ENCODE data around the gene STC2. TPM values are rescaled to one million over a fixed set of nuclear protein-coding genes. Genes with fewer than 3 reads are reported as not detected.

Gene STC2
- total RNA-seq, 1 experiment from 2014 or later = 99.9 TPM

DNA sequence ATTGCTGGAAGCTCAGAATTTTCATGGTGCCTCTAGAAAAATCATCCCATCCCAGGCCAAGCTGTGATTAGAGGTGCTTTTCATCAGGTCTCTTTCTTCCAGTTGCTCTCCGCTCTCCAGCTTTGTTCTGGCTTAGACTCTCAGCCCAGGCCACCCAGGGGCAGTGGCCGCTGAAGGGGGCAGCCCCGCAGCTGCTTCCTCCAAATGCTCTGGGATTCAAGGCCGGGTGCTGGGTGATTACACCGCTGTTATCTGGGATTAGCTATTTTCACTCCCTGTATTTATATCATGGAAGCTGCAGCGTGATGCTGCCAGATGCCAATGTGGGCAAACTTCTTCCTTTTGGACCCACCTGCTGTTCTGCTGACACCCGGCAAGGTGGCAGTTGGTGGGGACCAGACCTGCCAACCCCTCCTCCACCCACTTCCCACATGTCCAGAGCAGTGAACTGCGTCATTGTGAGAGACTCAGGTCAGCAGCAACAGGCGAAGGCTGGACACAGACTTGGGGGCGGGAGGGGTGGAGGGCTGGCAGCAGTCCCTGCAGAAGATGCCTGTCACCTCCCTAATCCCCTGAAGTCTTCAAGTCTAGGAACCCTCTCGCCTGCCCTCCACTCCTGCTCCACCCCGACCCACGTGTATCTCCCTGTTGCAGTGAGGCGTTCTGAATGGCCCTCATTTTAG, 59.3 kb downstream of the STC2 start:
- no peak for TF ChIP-seq EZH2phosphoT487 (IDR thresholded peaks at IDR 0.05; ENCODE audit: borderline replicate concordance, low read length)
- TF ChIP-seq CTCF (conservative IDR thresholded peaks at IDR 0.05; ENCODE audit: low read depth, low read length) = no peak
- no peak for TF ChIP-seq EZH2 (IDR thresholded peaks at IDR 0.05; ENCODE audit: low read length, unreplicated experiment)
- Histone ChIP-seq H3K4me1 (ENCODE audit: insufficient read depth, low read length) (no peaks in the 10 kb centered on the region), H3K27me3 (ENCODE audit: low read length) (peaks cover 28% of the 10 kb centered on the region), H3K79me2 (ENCODE audit: low read length) (no peaks in the 10 kb centered on the region), H3F3A (ENCODE audit: low read length, unreplicated experiment) (no peaks in the 10 kb centered on the region), H4K20me1 (ENCODE audit: low read length) (no peaks in the 10 kb centered on the region), H2AFZ (ENCODE audit: low read length) (no peak overlapping the region), H3K4me2 (ENCODE audit: low read length) (no peak overlapping the region), H3K9ac (ENCODE audit: low read length) (no peak overlapping the region), H3K9me3 (ENCODE audit: low read length) (no peaks in the 10 kb centered on the region), H3K27ac (ENCODE audit: low read length) (no peak overlapping the region), H3K9me2 (replicated peaks; ENCODE audit: low read length) (no peaks in the 10 kb centered on the region), H3K4me3 (ENCODE audit: low read length) (no peak overlapping the region), H3K36me3 (ENCODE audit: low read depth, low read length) (no peaks in the 10 kb centered on the region)
- no peak for DNase-seq
- no TSS peak for BruUV-seq (replicated peaks)
- ATAC-seq = no peak
- intact Hi-C loops (cut with micrococcal nuclease) = no loop called here
- POLR2A ChIA-PET (ENCODE audit: unreplicated experiment) = no interaction called here
- CTCF ChIA-PET = no interaction called here

DNA sequence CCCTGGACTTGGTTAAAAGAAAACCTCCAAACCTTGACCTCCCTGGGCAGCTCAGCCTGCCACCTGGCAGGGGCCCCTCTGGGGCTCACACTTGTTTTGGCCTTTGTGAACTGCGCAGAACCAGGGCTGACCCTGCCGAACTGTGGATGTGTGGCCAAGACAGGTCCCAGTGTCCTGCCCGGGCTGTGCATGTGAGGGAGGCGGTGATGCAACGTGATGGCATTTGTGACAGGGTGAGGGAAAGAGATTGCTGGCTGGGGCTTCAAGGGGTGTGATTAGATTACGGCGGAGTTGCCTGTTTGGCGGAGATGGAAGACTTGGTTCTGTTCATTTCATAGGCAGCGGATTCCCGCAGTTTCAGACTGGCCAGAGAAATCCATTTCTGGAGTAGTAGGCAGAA, 62.8 kb downstream of the STC2 start:
- ChIA-PET POLR2A (ENCODE audit: unreplicated experiment) (no interaction called here), CTCF (interaction anchor here (0.5 kb wide), 1 partner anchor 281 kb away, joined by 3 read pairs; no protein-coding TSS in a partner anchor)
- no peaks in the 10 kb centered on the region for H3K9me2 ChIP-seq (replicated peaks; ENCODE audit: low read length)
- ATAC-seq (no peak), DNase-seq (no peak)
- H3K27ac ChIP-seq (ENCODE audit: low read length) = no peak overlapping the region
- H3K36me3 ChIP-seq (ENCODE audit: low read depth, low read length) = no peaks in the 10 kb centered on the region
- no peaks in the 10 kb centered on the region for H3K79me2 ChIP-seq (ENCODE audit: low read length)
- H3F3A ChIP-seq (ENCODE audit: low read length, unreplicated experiment) = no peaks in the 10 kb centered on the region
- peaks cover 39% of the 10 kb centered on the region for H3K27me3 ChIP-seq (ENCODE audit: low read length)
- H3K9ac ChIP-seq (ENCODE audit: low read length) = no peak overlapping the region
- no peak overlapping the region for H3K4me2 ChIP-seq (ENCODE audit: low read length)
- TF ChIP-seq EZH2 (IDR thresholded peaks at IDR 0.05; ENCODE audit: low read length, unreplicated experiment) (no peak), CTCF (conservative IDR thresholded peaks at IDR 0.05; ENCODE audit: low read depth, low read length) (no peak), EZH2phosphoT487 (IDR thresholded peaks at IDR 0.05; ENCODE audit: borderline replicate concordance, low read length) (no peak)
- intact Hi-C loops (cut with micrococcal nuclease) = no loop called here
- H3K4me3 ChIP-seq (ENCODE audit: low read length) = no peak overlapping the region
- no TSS peak for BruUV-seq (replicated peaks)
- H2AFZ ChIP-seq (ENCODE audit: low read length) = no peak overlapping the region
- H3K9me3 ChIP-seq (ENCODE audit: low read length) = no peaks in the 10 kb centered on the region
- H3K4me1 ChIP-seq (ENCODE audit: insufficient read depth, low read length) = no peaks in the 10 kb centered on the region
- H4K20me1 ChIP-seq (ENCODE audit: low read length) = no peaks in the 10 kb centered on the region

Small RNA genes within 50 kb of the gene (microRNA-seq; reads per million reads assigned to microRNA genes)
- gene MIR8056 (ENCODE audit: unreplicated experiment) = not detected

Other genes with a start within 250 kb of the STC2 start
- gene BNIP1, start 183.9 kb downstream of the STC2 start, total RNA-seq (2014; rRNA removed) = 17.0 and 21.5 TPM in 2 replicates
- not detected in 2 replicates for gene NKX2-5, start 93.2 kb downstream of the STC2 start, total RNA-seq (2014; rRNA removed)

All from PC-3 (cell line).